Urothelium cell line (cell line): ENCODE results near the gene TSSK2.

Experiments used
- DNase-seq: peaks from one replicate; pipeline ENCODE4 v3.0.0; 2011; ENCODE audit warnings: low spot score, mixed read lengths
- FAIRE-seq: peaks from 2 replicates; lab custom pipeline; 2011; peaks lifted over from hg19 to GRCh38; lab: Jason Lieb, UNC

TSSK2 gene

GRCh38 chr22:19122752-19123492, 8.2 kb upstream of the TSSK2 start:
- no peak for FAIRE-seq
- peak; percentile 13 for DNase-seq

DNA sequence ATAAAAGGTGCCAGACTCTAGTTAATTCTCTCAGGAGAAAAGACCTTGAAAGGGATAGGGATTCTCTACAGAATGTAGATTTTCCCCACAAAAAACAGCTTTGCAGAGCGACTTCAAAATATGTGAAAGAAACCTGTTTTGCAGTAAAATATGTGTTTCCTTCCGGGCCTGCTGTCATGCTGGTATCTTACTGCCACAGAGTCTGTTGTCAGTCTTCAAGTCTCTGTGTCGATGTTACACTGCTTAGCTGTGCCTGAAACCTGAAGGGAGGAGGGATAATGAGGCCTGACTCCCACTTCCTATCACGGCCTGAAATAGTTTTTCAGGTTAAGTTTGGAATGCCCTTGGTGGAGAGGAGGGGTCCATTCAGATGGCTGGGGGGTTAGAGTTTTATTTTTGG, 7.2 kb upstream of the TSSK2 start:
- FAIRE-seq (no peak), DNase-seq (no peak)

DNA sequence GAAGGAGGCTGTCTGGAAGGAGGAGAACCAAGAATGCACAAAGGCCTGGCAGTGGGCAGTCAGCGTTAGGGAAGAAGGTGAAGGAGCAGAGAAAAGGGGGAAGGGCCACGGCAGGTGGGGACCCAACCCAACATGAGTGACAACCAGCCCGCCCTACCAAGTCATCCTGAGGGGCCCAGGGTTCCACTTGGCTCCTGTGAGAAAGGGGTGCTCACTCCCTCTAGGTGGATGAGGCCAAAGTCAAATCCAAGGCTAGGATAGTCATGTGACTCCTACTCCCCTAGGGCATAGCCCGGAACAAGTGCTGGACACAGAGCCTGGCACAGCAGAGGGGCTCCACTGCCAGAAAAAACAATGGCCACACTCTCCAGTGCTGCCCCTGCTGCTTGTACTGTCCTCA, 6.7 kb upstream of the TSSK2 start:
- DNase-seq (no peak), FAIRE-seq (no peak)

- DNase-seq = no peak
- FAIRE-seq = no peak
These were observed 6.1 kb upstream of the TSSK2 start for GRCh38 chr22:19125011-19125410.

GRCh38 chr22:19125474-19126308, 5.4 kb upstream of the TSSK2 start:
- DNase-seq (no peak), FAIRE-seq (no peak)

DNA sequence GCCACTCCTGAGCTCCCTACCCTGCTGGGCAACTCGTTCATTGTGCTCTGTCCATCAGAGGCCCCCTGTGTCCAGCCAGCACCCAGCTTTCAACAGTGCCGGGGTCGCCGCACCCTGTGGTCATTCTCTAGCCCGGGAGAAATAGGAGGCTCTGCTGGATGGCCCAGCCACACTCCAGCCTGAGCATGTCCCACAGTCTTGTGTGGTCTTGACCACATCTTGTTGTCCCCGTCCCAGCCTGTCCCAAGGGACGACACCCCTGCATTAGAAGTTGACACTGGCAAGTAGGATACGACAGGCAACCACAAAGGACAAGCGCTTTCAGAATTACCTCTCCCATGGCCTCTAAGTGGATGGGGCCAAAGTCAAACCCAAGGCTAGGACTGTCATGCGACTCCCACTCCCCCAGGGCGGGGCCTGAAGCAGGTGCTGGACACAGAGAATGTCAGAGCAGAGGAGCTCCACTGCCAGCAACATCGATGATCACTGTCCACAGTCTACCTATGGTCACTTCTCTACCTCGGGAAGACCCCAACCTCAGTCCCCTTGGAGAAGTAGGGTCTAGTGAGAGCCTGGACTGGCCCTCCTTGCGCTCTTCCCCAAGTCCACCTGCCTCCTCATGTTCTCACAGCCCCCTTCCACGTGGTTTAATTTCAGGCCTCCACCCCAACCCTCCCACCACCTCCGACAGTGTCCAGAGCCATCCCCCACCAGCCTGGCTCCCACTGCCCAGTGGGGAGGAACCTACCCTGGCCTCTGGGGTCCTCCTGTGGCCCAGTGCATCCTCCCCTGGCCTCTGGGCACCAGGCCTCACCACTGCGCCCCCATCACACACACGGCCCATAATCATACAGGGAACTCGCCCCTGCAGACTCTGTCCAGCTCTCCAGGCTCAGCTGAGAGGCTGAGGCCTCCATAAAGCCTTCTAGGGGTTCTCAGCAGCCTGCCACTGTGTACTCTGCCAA, 4.5 kb upstream of the TSSK2 start:
- DNase-seq (no peak), FAIRE-seq (no peak)

- DNase-seq (no peak), FAIRE-seq (no peak)
These were observed 3.6 kb upstream of the TSSK2 start for GRCh38 chr22:19127329-19128008.

- FAIRE-seq (no peak), DNase-seq (no peak)
These were observed 3.1 kb upstream of the TSSK2 start for GRCh38 chr22:19128009-19128401.

- FAIRE-seq = no peak
These were observed 2.0 kb upstream of the TSSK2 start for GRCh38 chr22:19128946-19129727.

GRCh38 chr22:19129871-19130270, 1.2 kb upstream of the TSSK2 start:
- FAIRE-seq (no peak), DNase-seq (no peak)

More at GRCh38 chr22:19128946-19129727, 2.0 kb upstream of the TSSK2 start:
- DNase-seq = no peak

- DNase-seq (no peak), FAIRE-seq (no peak)
These were observed 542 bp downstream of the TSSK2 start for GRCh38 chr22:19131685-19132015.

DNA sequence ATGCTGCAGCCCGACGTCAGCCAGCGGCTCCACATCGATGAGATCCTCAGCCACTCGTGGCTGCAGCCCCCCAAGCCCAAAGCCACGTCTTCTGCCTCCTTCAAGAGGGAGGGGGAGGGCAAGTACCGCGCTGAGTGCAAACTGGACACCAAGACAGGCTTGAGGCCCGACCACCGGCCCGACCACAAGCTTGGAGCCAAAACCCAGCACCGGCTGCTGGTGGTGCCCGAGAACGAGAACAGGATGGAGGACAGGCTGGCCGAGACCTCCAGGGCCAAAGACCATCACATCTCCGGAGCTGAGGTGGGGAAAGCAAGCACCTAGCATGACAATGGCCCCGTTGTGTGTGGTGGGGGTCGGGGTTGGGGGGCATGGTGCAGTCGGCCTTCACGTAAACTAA, 1.0 kb downstream of the TSSK2 start:
- DNase-seq (no peak), FAIRE-seq (no peak)

- no peak for FAIRE-seq
- no peak for DNase-seq
These were observed 1.7 kb downstream of the TSSK2 start for GRCh38 chr22:19132693-19133400.

- DNase-seq (no peak), FAIRE-seq (no peak)
These were observed 2.5 kb downstream of the TSSK2 start for GRCh38 chr22:19133561-19133960.

- FAIRE-seq = no peak
- DNase-seq = no peak
These were observed 3.2 kb downstream of the TSSK2 start for GRCh38 chr22:19134176-19134831.

- no peak for FAIRE-seq
These were observed 3.8 kb downstream of the TSSK2 start for GRCh38 chr22:19134874-19135273.

GRCh38 chr22:19136915-19137314, 5.8 kb downstream of the TSSK2 start:
- FAIRE-seq (no peak), DNase-seq (no peak)

More at GRCh38 chr22:19134874-19135273, 3.8 kb downstream of the TSSK2 start:
- DNase-seq = no peak

DNA sequence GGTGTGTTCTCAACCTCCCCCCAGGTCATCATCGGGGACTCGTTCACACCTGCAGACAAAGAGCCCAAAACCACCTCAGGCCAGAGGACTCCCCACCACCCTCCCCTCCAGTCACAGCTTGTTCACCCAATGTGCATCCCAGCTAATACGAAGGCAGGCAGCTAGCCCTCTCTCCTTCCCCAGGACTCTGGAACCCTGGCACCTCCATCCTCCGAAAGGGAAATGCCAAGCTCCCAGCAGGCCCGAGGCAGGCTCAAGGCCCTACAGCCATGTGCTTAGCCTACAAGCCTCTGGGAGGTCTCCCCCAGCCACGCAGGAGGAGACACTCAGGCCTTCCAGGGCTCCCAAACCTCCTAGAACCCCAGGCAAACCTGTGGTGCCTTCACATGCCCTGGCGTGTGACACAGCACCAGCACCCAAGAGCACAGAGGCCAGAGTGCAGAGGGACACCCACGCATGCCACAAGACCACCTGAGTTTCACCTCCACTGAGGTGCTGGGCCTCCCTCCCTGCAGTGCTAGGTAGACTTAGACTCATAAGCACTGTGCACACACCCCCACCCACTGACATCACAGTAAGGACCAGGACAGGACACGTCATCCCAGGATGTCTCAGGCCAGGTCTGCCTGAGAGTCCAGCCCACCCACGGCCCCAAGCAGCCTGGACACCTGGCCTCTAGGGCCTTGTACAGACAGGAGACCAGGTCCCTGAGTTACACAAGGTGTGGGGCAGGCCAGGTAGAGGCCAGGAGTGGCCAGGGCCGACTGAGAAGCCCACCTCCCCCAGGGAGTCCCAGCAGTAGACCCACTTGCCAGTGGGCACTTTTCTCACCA, 6.5 kb downstream of the TSSK2 start:
- FAIRE-seq = no peak

More for the DNA sequence above, 6.5 kb downstream of the TSSK2 start:
- no peak for DNase-seq
